ENCODE results near the gene RGS3.

RGS3 gene

DNA sequence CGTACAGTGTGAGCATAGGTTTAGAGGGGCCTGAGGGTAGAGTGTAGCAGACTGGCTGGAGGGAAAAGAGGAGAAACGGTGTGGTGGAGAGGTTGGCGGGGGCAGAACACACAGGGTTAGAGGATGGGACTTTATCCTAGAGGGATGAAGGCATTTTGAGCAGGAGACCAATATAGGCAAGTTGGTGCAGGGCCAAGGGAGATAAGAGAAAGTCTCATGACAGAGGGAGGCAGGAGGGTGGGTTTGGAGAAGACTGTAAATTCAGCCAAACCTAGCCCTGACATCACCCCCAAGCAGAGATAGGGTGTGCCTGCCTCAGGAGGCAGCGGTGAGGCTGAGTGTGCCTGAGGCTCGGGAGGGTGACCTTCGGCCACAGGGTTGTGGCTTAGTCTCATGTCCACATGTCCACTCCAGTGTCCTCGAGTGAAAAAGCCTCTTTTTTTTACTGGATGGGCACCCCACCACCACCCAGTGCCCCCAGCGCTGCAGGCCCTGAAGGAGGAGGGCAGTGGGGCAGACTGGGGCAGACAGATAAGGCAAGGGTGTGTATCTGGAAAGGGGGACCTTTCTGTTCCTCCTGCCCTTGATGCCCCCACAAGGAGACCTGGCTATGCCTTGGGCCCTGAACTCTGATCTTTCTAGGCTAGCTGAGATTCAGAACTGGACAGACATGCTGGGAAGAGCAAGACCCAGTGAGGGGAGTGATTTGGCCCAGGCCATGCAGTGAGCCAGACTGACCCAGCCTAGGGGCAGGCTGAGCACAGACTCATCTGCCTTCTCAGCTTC is 108.7 kb downstream of the RGS3 start:
- FAIRE-seq (no peak), DNase-seq (ENCODE audit: insufficient read length) (no peak)
- TF ChIP-seq TAF1 (IDR thresholded peaks at IDR 0.05; ENCODE audit: borderline replicate concordance, low read depth, low read length) (no peak), POLR2AphosphoS5 (IDR thresholded peaks at IDR 0.05; ENCODE audit: low read depth, low read length) (no peak), POLR2A (IDR thresholded peaks at IDR 0.05; ENCODE audit: low read depth, low read length) (no peak)

DNA sequence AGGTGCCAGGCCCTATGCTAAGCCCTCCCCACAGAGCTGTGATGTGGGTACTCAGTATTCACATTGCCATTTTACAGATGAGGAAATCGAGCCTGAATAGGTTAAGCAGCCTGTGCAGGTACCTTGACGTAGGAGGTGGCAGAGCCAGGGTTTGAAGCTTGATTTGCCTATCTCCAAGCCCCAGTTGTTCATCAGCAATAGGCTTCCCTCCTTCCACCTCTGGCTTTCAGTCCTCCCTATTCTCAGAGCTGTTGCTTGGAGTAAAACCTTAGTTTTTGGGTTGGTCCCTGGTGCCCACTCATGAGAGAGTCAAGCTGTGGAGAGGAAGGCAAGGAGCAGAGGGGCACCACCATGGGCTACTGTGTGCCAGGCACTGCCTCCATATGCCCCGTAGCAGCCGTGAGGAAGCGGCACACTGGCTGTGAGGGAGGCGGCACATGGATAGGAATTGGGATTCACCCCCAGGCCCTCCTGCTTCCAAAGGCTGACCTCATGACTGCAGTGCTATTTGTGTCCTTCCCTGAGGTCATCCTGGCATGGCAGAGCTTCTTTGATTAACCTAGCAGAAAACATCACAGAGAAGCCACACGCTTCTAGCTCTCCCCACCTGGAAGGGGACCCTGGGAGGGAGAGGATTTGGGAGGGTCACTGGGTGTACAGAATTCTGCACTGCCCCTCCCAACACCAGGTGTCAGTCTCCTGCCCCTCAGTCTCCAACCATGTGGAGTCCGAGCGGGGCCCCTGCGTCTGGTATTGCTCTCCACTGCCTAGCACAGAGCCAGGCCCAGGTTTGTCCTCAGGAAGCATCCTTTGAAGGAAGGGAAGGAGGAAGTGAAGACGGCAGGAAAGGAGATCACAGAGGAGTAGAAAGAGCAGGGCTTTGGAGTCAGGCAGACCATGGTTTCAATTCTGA is 109.8 kb downstream of the RGS3 start:
- FAIRE-seq (no peak), DNase-seq (ENCODE audit: insufficient read length) (no peak)
- TF ChIP-seq POLR2A (IDR thresholded peaks at IDR 0.05; ENCODE audit: low read depth, low read length) (no peak), POLR2AphosphoS5 (IDR thresholded peaks at IDR 0.05; ENCODE audit: low read depth, low read length) (no peak), TAF1 (IDR thresholded peaks at IDR 0.05; ENCODE audit: borderline replicate concordance, low read depth, low read length) (no peak)

DNA sequence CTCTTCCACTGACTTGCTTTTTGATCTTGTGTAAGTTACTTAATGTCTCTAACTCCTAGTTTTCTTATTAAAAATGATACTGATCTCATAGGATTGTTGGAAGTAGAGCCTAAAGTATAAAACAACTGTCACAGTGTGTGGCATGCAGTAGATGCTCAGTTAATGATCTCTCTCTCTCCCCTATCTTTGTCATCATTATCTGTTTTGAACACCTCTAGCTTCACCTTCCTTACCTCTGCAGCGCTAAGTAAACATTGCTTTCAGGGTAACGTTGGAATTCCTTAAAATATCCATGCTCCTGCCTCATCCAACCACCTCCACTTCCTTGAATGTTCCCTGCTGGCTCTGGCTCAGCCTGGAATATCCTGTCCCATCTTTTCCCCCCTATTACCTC is 110.4 kb downstream of the RGS3 start:
- no peak for TF ChIP-seq POLR2A (IDR thresholded peaks at IDR 0.05; ENCODE audit: low read depth, low read length)
- no peak for DNase-seq (ENCODE audit: insufficient read length)
- FAIRE-seq = no peak

DNA sequence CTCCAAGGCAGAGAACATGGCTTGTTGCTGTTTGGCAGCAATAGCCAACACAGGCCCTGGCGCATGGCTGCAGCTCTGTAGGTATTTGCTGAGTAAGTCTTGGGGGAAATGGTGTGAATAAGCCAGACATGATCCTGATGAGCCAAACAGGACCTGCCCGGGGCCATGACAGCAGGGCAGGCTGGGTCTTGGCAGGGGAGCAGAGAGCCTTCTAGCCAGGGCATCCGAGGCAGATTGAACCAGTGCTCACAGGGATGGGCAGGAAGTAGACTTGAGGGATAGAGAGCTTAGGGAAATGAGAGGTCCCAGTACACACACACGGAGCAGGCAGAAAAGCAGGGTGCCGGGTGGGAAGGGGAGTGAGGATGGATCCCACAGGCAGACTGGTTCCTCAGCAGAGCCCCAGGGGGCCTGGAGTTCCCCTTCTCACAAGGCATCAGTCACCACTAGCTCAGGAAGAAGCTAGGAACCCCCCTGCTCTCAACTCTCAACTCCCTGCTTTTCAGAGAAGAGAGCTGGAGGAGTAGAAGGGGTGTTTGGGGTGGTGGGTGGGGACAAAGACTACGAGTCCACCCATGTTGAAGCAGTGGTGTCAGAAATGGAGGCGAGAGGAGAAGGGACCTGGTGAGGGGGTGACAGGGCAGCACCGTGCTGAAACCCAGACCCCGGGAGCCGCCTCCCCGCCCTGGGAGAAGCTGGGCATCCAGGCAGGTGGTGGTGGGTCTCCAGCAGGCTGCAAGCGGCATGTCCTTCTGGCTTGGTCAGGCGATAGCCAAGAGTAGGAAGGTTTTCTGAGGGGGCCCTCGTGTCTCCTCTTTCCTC is 111.1 kb downstream of the RGS3 start:
- no peak for FAIRE-seq
- no peak for DNase-seq (ENCODE audit: insufficient read length)
- TF ChIP-seq POLR2AphosphoS5 (IDR thresholded peaks at IDR 0.05; ENCODE audit: low read depth, low read length) (no peak), POLR2A (IDR thresholded peaks at IDR 0.05; ENCODE audit: low read depth, low read length) (no peak), TAF1 (IDR thresholded peaks at IDR 0.05; ENCODE audit: borderline replicate concordance, low read depth, low read length) (no peak)

DNA sequence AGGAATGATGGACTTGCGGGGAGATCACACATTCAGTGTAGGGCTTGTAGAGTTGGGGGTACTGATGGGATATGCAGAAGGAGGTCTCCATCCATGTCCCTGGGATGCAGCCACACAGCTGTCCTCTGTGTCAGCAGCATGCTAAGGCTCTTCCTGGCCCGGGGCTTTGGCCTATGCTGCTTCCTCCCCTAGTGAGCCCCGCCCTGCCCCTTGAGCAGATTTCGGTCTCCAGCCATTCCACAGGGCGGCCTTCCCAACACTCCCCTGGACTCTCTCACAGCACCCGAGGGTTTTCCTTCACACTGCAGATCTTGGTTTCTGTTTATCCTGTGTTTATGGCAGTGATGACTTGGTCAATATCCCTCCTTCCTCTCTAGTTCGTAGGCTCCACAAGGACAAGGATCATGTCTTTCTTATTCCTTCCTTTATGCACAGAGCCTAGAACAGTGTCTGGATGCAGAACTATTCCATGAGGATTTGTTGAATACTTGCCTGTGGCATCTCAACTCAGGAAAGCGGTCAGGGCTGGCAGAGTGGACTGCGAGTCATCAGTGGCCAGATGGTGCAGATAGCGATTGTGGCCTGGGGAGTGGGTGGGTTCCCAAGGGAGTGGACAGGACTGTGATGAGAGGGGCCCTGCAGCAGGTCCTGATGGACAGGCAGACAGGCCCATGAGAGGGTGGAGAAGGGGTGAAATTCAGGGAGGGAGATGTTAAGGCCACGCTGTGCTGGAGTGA is 114.2 kb downstream of the RGS3 start:
- DNase-seq (ENCODE audit: insufficient read length) (no peak), FAIRE-seq (no peak)
- TF ChIP-seq POLR2AphosphoS5 (IDR thresholded peaks at IDR 0.05; ENCODE audit: low read depth, low read length) = no peak

DNA sequence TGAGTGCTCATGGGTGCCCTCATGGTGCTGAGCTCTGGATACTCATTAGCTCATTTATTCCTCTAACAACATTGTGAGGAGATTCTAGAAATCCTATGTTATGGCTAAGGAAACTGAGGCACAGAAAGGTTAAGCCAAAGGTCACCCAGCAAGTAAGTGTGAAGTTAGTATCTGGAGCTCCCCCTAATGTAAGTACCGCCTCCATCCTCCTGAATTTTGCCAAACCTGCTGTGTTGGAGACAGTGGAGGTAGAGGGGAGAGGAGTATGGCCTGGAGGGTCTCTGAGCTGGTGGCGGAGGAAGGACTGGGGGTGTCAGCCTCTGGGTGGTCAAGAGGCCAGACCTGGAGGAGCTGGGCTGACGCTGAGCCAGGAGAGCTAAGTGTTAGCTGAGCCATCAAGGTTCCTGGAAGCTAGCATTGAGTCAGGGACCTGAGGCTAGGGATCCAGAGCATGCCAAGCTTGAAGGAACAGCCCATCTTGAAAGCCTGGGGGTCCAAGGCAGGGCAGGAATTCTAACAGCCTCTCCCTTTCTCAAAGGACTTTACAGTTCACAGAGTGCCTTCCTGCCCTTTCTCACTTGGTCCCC is 114.8 kb downstream of the RGS3 start:
- FAIRE-seq (no peak), DNase-seq (ENCODE audit: insufficient read length) (no peak)
- no peak for TF ChIP-seq TAF1 (IDR thresholded peaks at IDR 0.05; ENCODE audit: borderline replicate concordance, low read depth, low read length)

DNA sequence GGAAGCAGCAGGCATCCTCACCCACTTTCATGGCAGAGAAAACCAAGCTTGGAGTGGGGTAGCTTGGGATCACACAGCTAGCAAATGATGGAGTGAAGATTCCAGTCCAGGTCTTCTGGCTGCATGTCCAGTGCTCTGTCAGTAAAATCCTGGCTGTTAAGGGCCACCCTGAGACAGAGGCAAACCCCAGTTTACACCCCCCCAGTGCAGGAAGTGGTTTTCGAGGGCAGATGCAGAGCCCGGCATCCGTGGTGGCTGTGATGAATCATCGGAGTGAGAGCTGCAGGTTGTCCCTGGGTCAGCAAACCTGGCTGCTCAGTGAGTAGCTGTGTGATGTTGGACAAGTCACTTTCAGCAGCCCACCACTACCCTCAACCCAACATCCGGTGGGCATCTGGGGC is 115.4 kb downstream of the RGS3 start:
- TF ChIP-seq POLR2A (IDR thresholded peaks at IDR 0.05; ENCODE audit: low read depth, low read length) (no peak), POLR2AphosphoS5 (IDR thresholded peaks at IDR 0.05; ENCODE audit: low read depth, low read length) (peak; percentile 62; the same call in 1 of the 2 replicates)
- FAIRE-seq (peak; percentile 93), DNase-seq (ENCODE audit: insufficient read length) (peak; percentile 91)

DNA sequence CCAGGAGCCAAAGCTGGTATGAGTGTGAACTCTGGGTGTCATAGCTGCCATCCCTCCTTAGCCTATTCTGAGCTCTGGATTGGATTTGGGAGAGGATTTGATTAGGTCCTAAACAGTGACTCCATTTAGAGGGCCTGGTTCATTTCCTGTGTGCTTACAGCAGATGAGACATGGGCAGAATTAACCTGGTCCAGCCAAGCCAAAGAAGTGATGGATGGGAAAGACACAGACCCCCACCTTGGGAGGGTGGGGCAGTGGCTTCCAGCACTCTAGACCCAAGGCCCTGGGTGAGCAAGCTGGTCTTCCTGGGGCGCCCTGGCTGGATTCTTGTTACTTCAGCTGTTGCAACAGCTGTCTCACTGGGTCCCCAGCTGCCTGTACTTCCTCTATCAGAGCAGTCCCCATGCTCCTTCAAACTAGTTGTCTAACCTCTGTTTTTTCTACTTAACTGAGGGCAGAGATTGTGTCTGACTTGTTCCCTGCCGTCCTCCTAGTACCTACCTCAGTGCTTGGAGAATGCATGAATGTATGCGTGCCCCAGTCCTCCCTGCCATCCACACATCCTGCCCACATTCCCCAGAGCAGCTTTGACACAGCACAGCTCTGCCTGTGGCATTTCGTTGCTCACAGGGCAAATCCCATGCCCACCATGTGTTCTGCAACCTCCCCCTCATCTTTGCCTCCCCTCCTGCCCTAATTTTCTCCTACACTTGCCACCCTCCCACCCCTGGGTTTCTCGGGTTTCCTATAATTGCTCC is 115.9 kb downstream of the RGS3 start:
- FAIRE-seq (peak; percentile 70), DNase-seq (ENCODE audit: insufficient read length) (no peak)
- TF ChIP-seq POLR2A (IDR thresholded peaks at IDR 0.05; ENCODE audit: low read depth, low read length) = no peak
- no peak for TF ChIP-seq TAF1 (IDR thresholded peaks at IDR 0.05; ENCODE audit: borderline replicate concordance, low read depth, low read length)
- TF ChIP-seq POLR2AphosphoS5 (IDR thresholded peaks at IDR 0.05; ENCODE audit: low read depth, low read length) = peak; percentile 1; the same call in 1 of the 2 replicates

DNA sequence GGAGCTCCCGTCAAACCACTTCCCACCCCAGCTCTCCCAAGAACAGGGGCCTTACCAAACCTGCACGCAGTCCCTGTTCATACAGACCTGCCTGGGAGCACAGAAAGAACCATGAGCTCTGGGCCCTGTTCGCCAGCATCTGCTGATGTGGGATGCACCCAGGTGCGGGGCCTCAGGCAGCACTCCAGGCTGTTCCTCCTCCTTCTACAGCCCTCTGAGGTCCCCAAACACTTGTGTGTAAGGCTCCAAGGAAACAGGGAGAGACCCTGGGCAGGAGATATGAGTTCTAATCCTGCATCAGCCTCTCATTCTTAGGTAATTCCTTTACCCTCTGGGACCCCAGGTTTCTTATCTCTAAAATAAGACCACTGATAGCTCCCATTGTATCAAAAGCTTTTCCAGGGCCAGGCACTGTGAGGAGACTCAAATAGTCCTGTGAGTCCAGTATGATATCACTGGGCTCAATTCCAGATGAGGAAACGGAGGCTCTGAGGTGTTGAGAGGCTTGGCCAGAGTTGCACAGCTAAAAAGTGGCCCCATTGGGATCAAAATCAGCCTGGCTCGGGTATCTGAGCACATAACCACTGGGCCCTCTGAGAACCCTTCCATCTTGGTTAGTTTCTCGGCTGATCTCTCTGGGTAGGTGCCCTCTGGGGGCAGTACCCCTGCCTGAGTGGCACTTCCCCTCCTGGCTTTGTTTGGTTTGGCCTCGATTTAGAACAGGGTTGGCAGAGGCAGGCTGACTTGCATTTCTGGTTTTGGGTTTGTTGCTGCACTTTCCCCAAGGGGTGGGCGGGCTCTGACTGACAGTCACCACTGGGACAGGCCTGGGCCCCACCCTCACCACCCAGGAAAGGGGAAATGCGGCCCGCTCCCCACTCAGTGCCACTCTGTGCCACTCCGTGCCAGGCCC is 116.8 kb downstream of the RGS3 start:
- TF ChIP-seq TAF1 (IDR thresholded peaks at IDR 0.05; ENCODE audit: borderline replicate concordance, low read depth, low read length) (no peak), POLR2AphosphoS5 (IDR thresholded peaks at IDR 0.05; ENCODE audit: low read depth, low read length) (no peak), POLR2A (IDR thresholded peaks at IDR 0.05; ENCODE audit: low read depth, low read length) (no peak)
- peak; percentile 42 for FAIRE-seq

More for the DNA sequence above, 116.8 kb downstream of the RGS3 start:
- no peak for DNase-seq (ENCODE audit: insufficient read length)
